HG02981 (cell line): ENCODE data around the gene PDE6B.
"Not testable (repeated sequence)": the region's sequence is repeated elsewhere in the genome, so short reads cannot be mapped to it uniquely, and the experiment has no call there.

Source experiments
- ATAC-seq: cut with Tn5 transposase; IDR thresholded peaks from one replicate; pipeline ENCODE4 v1.9.1; 2021; ENCODE audit warnings: mild to moderate bottlenecking, moderate library complexity; ENCODE audit not compliant: unreplicated experiment

PDE6B gene

GRCh38 chr4:703336-704197, 78.2 kb downstream of the PDE6B start:
- no peak for ATAC-seq

GRCh38 chr4:704198-704891, 79.0 kb downstream of the PDE6B start:
- no peak for ATAC-seq

- ATAC-seq: no peak
These were observed 79.6 kb downstream of the PDE6B start for GRCh38 chr4:704971-705277.

GRCh38 chr4:705278-706082, 80.1 kb downstream of the PDE6B start, which contains the start of gene PCGF3:
PCGF3 (plus strand) TSS chr4:705832; CDS start chr4:733681, 27,849 bp downstream.
- peak; percentile 94 for ATAC-seq

- not testable (repeated sequence) for ATAC-seq
These were observed 80.8 kb downstream of the PDE6B start for GRCh38 chr4:706083-706633.

- ATAC-seq: no peak
These were observed 81.6 kb downstream of the PDE6B start for GRCh38 chr4:706834-707598.

DNA sequence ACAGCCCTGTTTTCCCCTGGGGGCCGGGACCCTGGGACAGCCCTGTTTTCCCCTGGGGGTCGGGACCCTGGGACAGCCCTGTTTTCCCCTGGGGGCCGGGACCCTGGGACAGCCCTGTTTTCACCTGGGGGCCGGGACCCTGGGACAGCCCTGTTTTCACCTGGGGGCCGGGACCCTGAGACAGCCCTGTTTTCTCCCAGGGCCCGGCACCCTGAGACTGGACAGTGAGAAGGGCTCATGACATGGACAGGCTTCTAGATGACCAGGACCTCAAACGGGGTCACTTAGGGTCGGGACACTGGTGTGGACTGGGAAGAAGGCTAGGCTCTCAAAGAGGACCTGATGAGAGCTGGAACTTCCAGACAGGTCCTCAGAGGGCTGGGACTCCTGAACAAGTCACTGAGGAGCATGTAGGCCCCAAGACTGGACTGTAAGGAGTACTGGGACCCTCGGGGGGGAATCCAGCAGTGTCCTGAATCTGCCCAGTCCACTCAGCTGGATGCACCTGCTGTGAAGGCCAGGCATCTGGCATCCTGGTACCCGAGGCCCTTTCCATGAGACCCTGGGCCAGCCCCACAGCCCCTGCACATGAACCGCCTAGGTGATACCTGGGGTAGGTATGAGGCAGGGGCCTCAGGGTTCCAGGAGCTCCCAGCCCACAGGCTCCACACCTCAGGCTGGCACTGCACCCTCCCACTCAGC, 82.7 kb downstream of the PDE6B start:
- ATAC-seq: no peak

DNA sequence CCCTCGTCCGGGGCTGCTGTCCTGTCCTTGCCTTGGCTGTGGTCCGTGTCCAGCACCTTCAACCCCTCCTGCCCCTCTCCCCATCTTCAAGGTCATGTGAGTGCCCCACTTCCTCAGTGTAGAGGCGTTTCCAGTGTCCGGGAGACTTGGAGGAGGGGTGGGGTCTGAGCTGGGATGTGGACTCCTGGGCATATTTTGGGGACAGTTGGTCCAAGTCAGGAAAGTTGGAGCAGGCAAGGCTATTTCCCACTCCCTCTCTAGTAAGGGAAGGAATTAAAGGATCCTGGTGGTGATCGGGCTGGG, 83.2 kb downstream of the PDE6B start:
- ATAC-seq: no peak

DNA sequence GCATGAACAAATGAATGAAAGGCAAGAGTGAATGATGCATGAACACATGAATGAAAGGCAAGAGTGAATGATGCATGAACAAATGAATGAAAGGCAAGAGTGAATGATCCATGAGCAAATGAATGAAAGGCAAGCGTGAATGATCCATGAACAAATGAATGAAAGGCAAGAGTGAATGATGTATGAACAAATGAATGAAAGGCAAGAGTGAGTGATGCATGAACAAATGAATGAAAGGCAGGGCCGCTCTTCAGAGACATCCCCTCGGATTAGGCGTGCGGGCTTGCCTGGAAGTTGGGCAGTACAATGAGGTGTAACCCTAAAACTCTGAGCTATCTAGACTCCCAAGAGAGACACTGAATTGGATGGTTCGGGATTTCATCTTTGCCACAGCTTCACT, 84.0 kb downstream of the PDE6B start:
- no peak for ATAC-seq

DNA sequence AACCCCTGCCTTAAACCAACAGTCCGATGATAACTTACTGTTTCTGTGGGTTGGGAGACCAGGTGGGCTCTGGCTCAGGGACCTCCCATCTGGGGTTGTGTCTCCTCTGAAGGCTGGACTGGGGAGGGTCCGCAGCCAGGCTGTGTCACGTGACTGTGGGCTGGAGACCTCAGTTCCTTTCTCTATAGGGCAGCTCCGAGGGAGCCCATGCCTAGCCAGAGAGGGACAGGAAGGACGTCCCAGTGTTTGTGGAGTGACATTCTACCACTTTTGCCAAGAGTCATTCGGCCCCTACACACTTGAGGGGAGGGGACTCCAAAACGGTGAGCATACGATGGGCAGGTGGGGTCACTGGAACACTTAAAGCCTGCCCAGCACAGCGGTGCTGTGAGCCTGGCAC, 84.7 kb downstream of the PDE6B start:
- ATAC-seq: no peak

DNA sequence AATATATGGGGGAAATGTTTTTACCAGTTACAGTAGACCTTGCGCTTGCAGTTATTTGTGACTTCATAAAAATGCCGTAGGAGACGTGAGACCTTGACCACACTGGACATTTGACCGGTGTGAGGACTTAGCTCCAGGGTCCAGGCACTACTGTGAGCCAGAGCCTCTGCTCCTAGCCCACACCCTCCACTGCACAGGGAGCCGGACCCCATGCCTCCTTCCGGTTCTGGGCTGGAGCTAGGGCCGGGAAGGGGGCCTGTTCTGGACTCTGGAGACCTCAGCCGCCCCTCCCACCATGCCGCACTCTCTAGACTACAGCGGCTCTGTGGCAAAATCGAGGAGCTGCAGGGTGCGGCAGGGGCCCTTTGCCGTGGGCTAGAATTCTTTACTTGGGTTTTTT, 85.5 kb downstream of the PDE6B start:
- no peak for ATAC-seq

- no peak for ATAC-seq
These were observed 86.7 kb downstream of the PDE6B start for GRCh38 chr4:712093-712492.

DNA sequence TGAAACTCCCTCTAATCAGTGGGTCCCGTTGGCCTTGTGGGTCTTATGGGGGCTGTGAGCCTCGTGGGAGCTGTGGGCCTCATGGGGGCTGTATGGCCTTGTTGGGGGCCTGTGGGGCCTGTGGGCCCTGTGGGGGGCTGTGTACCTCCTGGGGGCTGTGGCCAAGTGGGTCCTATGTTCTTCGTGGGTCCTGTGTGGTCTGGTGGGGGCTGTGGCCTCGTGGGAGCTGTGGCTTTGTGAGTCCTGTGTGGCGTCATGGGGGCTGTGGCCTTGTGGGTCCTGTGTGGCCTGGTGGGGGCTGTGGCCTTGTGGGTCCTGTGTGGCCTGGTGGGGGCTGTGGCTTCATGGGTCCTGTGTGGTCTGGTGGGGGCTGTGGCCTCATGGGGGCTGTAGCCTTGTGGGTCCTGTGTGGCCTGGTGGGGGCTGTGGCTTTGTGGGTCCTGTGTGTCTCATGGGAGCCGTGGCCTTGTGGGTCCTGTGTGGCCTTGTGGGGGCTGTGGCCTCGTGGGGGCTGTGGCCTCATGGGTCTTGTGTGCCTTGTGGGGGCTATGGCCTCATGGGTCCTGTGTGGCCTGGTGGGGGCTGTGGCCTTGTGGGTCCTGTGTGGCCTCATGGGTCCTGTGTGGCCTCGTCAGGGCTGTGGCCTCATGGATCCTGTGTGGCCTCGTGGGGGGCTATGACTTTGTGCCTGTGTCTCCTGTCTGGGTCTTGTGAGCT, 87.7 kb downstream of the PDE6B start:
- ATAC-seq: no peak

GRCh38 chr4:714087-714486, 88.7 kb downstream of the PDE6B start:
- no peak for ATAC-seq

GRCh38 chr4:717601-718320, 92.4 kb downstream of the PDE6B start:
- no peak for ATAC-seq

DNA sequence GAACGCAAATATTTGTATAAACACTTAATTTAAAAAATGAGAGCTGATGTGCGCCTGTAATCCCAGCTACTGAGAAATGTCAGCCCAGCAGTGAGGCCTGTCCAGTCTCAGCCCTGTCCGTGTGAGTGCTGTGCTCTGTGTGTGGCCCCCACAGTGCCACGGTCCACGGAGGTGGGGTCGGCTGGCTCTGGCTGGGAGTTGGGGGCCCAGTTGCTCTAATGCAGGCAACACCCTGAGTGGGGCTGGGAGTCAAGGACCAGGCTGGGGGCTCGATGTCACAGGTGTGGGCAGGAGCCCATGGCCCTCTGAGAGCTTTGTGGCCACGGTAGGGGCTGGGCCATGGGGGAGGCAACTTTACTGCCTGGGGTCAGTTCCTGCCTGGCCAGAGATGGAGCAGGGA, 93.1 kb downstream of the PDE6B start:
- no peak for ATAC-seq
